Measurements from ENCODE around the gene ENTR1. TPM values are rescaled to one million over a fixed set of nuclear protein-coding genes. Genes with fewer than 3 reads are reported as not detected.

Gene ENTR1
- total and polyA plus RNA-seq, 2 of the 13 experiments (the other 11 are each of a cell fraction or from before 2014, with no cell fraction given) = 70.1 to 76.4 TPM

DNA sequence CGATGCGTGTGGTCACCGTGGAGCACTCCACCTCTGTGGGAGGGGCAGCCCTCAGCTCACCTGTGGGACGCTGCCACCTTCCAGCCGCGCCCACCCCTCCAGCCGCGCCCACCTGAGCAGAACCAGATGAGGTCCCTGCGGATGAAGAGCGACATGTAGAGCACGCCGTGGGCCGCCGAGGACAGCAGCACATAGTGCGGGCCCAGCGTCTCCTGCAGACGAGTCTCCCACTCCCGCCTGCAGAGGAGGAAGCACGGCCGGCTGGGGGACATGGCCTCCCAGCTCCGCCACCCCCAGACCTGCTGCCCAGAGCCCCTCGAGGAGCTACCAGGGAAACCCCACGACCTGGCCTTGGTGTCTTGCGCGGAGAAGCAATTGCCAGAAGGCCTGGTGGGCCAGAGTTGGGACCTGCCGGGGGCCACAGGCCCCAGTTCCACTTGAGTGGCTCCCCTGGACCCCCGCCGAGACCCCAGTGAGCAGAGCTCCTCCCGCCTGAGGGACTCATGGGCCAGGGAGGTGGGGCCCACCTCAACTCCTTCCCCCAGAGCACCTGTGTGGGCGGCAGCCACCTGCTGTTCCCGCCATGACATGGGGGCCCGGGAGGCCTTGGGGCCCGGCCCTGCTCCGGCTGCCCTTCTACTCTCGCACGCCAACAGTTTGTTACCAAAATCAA, 22.8 kb upstream of the ENTR1 start:
- Histone ChIP-seq H3K9me3 (ENCODE audit: low read length) (no peaks in the 10 kb centered on the region), H3K27ac (ENCODE audit: extremely low read length, insufficient read depth, low read length) (no peak overlapping the region), H3K36me3 (replicated peaks in 1 of 2; ENCODE audit: control insufficient read depth in 1 of 2, insufficient read depth in 2 of 2, low read length in 2 of 2) (peaks cover 4 to 6% of the 10 kb centered on the region in 2 experiments; a peak in 2 of 5 replicates), H2AFZ (ENCODE audit: low read length) (no peak overlapping the region), H3K4me2 (ENCODE audit: low read depth, low read length) (no peak overlapping the region), H4K20me1 (ENCODE audit: insufficient read depth, low read length) (peaks cover 6% of the 10 kb centered on the region; the same call in 1 of the 2 replicates), H3K79me2 (ENCODE audit: insufficient read depth, low read length) (peaks cover 17% of the 10 kb centered on the region), H3K4me3 (replicated peaks in 1 of 3; ENCODE audit: insufficient read depth in 1 of 3, low read depth in 2 of 3, low read length in 3 of 3) (no peak overlapping the region), H3K9ac (ENCODE audit: insufficient read depth, low read depth, low read length) (no peak overlapping the region), H3K4me1 (ENCODE audit: insufficient read depth, low read length) (peaks cover 19% of the 10 kb centered on the region), H3K27me3 (ENCODE audit: control insufficient read depth in 1 of 2, insufficient read depth in 2 of 2, low read length in 2 of 2) (no peaks in the 10 kb centered on the region)
- POLR2A ChIA-PET = no interaction called here
- ATAC-seq = no peak
- DNase-seq (ENCODE audit: low spot score) = no peak
- in situ Hi-C loops (cut with HindIII; ENCODE audit: extremely low pct_ligation_motif_present, low pct_unique_long_range_greater_than_20kb) (no loop called here), intact Hi-C loops (cut with micrococcal nuclease; ENCODE audit: unreplicated experiment) (no loop called here)
- BruUV-seq (replicated peaks) = no TSS peak
- no peak for FAIRE-seq
- 99% methylated on average over 11 of the region's 36 CpGs for WGBS (ENCODE audit: low lambda C conversion rate)
- CTCF ChIA-PET (ENCODE audit: low intra/inter-chr PET ratio, low total read pairs) = no interaction called here
- TF ChIP-seq ZSCAN22 (CRISPR knock-in tag; IDR thresholded peaks at IDR 0.05) (no peak), ZNF333 (CRISPR knock-in tag; IDR thresholded peaks at IDR 0.05; ENCODE audit: borderline replicate concordance) (no peak), ATRX (CRISPR knock-in tag; IDR thresholded peaks at IDR 0.05; ENCODE audit: borderline replicate concordance) (no peak), ZNF224 (CRISPR knock-in tag; IDR thresholded peaks at IDR 0.05) (no peak), ZNF549 (CRISPR knock-in tag; IDR thresholded peaks at IDR 0.05) (no peak), TBX3 (IDR thresholded peaks at IDR 0.05; ENCODE audit: borderline replicate concordance) (no peak), CBFB (CRISPR knock-in tag; IDR thresholded peaks at IDR 0.05) (no peak)
- TF ChIP-seq, protein P1, sequence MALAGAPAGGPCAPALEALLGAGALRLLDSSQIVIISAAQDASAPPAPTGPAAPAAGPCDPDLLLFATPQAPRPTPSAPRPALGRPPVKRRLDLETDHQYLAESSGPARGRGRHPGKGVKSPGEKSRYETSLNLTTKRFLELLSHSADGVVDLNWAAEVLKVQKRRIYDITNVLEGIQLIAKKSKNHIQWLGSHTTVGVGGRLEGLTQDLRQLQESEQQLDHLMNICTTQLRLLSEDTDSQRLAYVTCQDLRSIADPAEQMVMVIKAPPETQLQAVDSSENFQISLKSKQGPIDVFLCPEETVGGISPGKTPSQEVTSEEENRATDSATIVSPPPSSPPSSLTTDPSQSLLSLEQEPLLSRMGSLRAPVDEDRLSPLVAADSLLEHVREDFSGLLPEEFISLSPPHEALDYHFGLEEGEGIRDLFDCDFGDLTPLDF (CRISPR knock-in tag; IDR thresholded peaks at IDR 0.05) = no peak
- TF ChIP-seq, protein P2, sequence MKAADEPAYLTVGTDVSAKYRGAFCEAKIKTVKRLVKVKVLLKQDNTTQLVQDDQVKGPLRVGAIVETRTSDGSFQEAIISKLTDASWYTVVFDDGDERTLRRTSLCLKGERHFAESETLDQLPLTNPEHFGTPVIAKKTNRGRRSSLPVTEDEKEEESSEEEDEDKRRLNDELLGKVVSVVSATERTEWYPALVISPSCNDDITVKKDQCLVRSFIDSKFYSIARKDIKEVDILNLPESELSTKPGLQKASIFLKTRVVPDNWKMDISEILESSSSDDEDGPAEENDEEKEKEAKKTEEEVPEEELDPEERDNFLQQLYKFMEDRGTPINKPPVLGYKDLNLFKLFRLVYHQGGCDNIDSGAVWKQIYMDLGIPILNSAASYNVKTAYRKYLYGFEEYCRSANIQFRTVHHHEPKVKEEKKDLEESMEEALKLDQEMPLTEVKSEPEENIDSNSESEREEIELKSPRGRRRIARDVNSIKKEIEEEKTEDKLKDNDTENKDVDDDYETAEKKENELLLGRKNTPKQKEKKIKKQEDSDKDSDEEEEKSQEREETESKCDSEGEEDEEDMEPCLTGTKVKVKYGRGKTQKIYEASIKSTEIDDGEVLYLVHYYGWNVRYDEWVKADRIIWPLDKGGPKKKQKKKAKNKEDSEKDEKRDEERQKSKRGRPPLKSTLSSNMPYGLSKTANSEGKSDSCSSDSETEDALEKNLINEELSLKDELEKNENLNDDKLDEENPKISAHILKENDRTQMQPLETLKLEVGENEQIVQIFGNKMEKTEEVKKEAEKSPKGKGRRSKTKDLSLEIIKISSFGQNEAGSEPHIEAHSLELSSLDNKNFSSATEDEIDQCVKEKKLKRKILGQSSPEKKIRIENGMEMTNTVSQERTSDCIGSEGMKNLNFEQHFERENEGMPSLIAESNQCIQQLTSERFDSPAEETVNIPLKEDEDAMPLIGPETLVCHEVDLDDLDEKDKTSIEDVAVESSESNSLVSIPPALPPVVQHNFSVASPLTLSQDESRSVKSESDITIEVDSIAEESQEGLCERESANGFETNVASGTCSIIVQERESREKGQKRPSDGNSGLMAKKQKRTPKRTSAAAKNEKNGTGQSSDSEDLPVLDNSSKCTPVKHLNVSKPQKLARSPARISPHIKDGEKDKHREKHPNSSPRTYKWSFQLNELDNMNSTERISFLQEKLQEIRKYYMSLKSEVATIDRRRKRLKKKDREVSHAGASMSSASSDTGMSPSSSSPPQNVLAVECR (CRISPR knock-in tag; IDR thresholded peaks at IDR 0.05; ENCODE audit: borderline replicate concordance) = no peak
- TF ChIP-seq, protein P3, sequence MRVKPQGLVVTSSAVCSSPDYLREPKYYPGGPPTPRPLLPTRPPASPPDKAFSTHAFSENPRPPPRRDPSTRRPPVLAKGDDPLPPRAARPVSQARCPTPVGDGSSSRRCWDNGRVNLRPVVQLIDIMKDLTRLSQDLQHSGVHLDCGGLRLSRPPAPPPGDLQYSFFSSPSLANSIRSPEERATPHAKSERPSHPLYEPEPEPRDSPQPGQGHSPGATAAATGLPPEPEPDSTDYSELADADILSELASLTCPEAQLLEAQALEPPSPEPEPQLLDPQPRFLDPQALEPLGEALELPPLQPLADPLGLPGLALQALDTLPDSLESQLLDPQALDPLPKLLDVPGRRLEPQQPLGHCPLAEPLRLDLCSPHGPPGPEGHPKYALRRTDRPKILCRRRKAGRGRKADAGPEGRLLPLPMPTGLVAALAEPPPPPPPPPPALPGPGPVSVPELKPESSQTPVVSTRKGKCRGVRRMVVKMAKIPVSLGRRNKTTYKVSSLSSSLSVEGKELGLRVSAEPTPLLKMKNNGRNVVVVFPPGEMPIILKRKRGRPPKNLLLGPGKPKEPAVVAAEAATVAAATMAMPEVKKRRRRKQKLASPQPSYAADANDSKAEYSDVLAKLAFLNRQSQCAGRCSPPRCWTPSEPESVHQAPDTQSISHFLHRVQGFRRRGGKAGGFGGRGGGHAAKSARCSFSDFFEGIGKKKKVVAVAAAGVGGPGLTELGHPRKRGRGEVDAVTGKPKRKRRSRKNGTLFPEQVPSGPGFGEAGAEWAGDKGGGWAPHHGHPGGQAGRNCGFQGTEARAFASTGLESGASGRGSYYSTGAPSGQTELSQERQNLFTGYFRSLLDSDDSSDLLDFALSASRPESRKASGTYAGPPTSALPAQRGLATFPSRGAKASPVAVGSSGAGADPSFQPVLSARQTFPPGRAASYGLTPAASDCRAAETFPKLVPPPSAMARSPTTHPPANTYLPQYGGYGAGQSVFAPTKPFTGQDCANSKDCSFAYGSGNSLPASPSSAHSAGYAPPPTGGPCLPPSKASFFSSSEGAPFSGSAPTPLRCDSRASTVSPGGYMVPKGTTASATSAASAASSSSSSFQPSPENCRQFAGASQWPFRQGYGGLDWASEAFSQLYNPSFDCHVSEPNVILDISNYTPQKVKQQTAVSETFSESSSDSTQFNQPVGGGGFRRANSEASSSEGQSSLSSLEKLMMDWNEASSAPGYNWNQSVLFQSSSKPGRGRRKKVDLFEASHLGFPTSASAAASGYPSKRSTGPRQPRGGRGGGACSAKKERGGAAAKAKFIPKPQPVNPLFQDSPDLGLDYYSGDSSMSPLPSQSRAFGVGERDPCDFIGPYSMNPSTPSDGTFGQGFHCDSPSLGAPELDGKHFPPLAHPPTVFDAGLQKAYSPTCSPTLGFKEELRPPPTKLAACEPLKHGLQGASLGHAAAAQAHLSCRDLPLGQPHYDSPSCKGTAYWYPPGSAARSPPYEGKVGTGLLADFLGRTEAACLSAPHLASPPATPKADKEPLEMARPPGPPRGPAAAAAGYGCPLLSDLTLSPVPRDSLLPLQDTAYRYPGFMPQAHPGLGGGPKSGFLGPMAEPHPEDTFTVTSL (CRISPR knock-in tag; IDR thresholded peaks at IDR 0.05; ENCODE audit: borderline replicate concordance) = no peak

Measured in HepG2 (cell line).